WTC11 (cell line): ENCODE data around the gene TBX2. TPM values are rescaled to one million over a fixed set of nuclear protein-coding genes. Genes with fewer than 3 reads are reported as not detected.

ENCODE experiments used
- ATAC-seq: fragments of 200-7000 bp; cut with Tn5 transposase; 2 replicates; pipeline ENCODE4 v1.10.0; 2021; ENCODE audit warnings: mild to moderate bottlenecking, moderate library complexity
- CTCF ChIA-PET: fragments of 300-600 bp; sonication (Branson Sonifier 250); formaldehyde crosslinking; loops from one replicate; lab custom pipeline; 2021; ENCODE audit warnings: antibody characterized with exemption; lab: Charles Lee
- POLR2A ChIA-PET: fragments of 350-600 bp; sonication (Branson Sonifier 250); formaldehyde crosslinking; loops from one replicate; lab custom pipeline; 2021; ENCODE audit warnings: antibody characterized with exemption; lab: Charles Lee
- DNase-seq: peaks from one replicate; pipeline ENCODE4 v3.0.0; 2021; ENCODE audit warnings: low spot score
- H3K27ac Mint-ChIP-seq: 2 replicates; pipeline ENCODE4 v1.8.0; 2021; ENCODE audit warnings: mixed read lengths
- H3K27me3 Mint-ChIP-seq: 2 replicates; pipeline ENCODE4 v1.8.0; 2021; ENCODE audit warnings: low read depth, mild to moderate bottlenecking, moderate library complexity, mixed read lengths
- H3K36me3 Mint-ChIP-seq: 2 replicates; pipeline ENCODE4 v1.8.0; 2021; ENCODE audit warnings: mixed read lengths
- H3K4me1 Mint-ChIP-seq: 2 replicates; pipeline ENCODE4 v1.8.0; 2022; ENCODE audit warnings: mixed read lengths
- H3K4me3 Mint-ChIP-seq: 2 replicates; pipeline ENCODE4 v1.8.0; 2021; ENCODE audit warnings: mild to moderate bottlenecking, moderate library complexity, mixed read lengths
- H3K9me3 Mint-ChIP-seq: 2 replicates; pipeline ENCODE4 v1.8.0; 2021; ENCODE audit warnings: mixed read lengths
- ATF6 ChIP-seq: sonication (generic); formaldehyde crosslinking; IDR thresholded peaks from 2 replicates; pipeline ENCODE4 v1.8.1; 2023; ENCODE audit warnings: mild to moderate bottlenecking, missing genetic modification reagents
- CBFB ChIP-seq: sonication (generic); formaldehyde crosslinking; IDR thresholded peaks from 2 replicates; pipeline ENCODE4 v1.8.1; 2022; ENCODE audit warnings: mild to moderate bottlenecking, low read depth, missing genetic modification reagents
- CTCF ChIP-seq: fragments of 200-600 bp; IDR thresholded peaks from 2 replicates; pipeline ENCODE4 v1.8.0; 2022; ENCODE audit warnings: antibody characterized with exemption
- E2F4 ChIP-seq: sonication (generic); formaldehyde crosslinking; IDR thresholded peaks from 2 replicates; pipeline ENCODE4 v1.8.1; 2022; ENCODE audit warnings: low read depth, mild to moderate bottlenecking, moderate library complexity, missing genetic modification reagents, borderline replicate concordance
- FOXP1 ChIP-seq: sonication (generic); formaldehyde crosslinking; IDR thresholded peaks from 2 replicates; pipeline ENCODE4 v1.8.0; 2022; ENCODE audit warnings: missing genetic modification reagents, mild to moderate bottlenecking, moderate library complexity, borderline replicate concordance
- GABPB1 ChIP-seq: sonication (generic); formaldehyde crosslinking; IDR thresholded peaks from 2 replicates; pipeline ENCODE4 v1.8.1; 2023; ENCODE audit warnings: mild to moderate bottlenecking, missing genetic modification reagents
- HMGXB4 ChIP-seq: sonication (generic); formaldehyde crosslinking; IDR thresholded peaks from 2 replicates; pipeline ENCODE4 v1.8.1; 2023; ENCODE audit warnings: mild to moderate bottlenecking, moderate library complexity, missing genetic modification reagents
- IRF2 ChIP-seq: sonication (generic); formaldehyde crosslinking; IDR thresholded peaks from 2 replicates; pipeline ENCODE4 v1.8.0; 2022; ENCODE audit warnings: low read depth, missing genetic modification reagents, borderline replicate concordance
- JUN ChIP-seq: sonication (generic); formaldehyde crosslinking; IDR thresholded peaks from 2 replicates; pipeline ENCODE4 v1.8.0; 2023; ENCODE audit warnings: mild to moderate bottlenecking, missing genetic modification reagents
- MXD4 ChIP-seq: fragments of 250-450 bp; sonication (Bioruptor Pico); IDR thresholded peaks from 2 replicates; pipeline ENCODE4 v1.8.0; 2021; ENCODE audit warnings: mild to moderate bottlenecking, moderate library complexity, borderline replicate concordance
- NFYB ChIP-seq: sonication (generic); formaldehyde crosslinking; conservative IDR thresholded peaks from 2 replicates; pipeline ENCODE4 v1.8.0; 2022; ENCODE audit warnings: low read depth, missing genetic modification reagents
- NR3C1 ChIP-seq: sonication (generic); formaldehyde crosslinking; conservative IDR thresholded peaks from 2 replicates; pipeline ENCODE4 v1.8.1; 2023; ENCODE audit warnings: low read depth, mild to moderate bottlenecking, missing genetic modification reagents
- PRDM15 ChIP-seq: sonication (generic); formaldehyde crosslinking; IDR thresholded peaks from 2 replicates; pipeline ENCODE4 v1.8.0; 2022; ENCODE audit warnings: missing genetic modification reagents
- RORB ChIP-seq: fragments of 250-450 bp; sonication (Bioruptor Pico); IDR thresholded peaks from 2 replicates; pipeline ENCODE4 v1.9.0; 2021; ENCODE audit warnings: mild to moderate bottlenecking
- ZNF396 ChIP-seq: fragments of 250-450 bp; sonication (Bioruptor Pico); IDR thresholded peaks from 2 replicates; pipeline ENCODE4 v1.8.0; 2021; ENCODE audit warnings: mild to moderate bottlenecking, moderate library complexity, borderline replicate concordance
- total RNA-seq: library from RNA; stranded (reverse); gene quantifications from 3 replicates; pipeline ENCODE4 v1.2.3, GENCODE V29; 2021

The TBX2 gene
- total RNA-seq, 1 experiment from 2014 or later, result 0.09 TPM

GRCh38 chr17:61366715-61367413 is 32.8 kb upstream of the TBX2 start:
- ATAC-seq (no peak), DNase-seq (no peak)
- POLR2A ChIA-PET, result interaction anchor here (0.6 kb wide), 1 partner anchor 43 kb away, joined by 3 read pairs; no protein-coding TSS in a partner anchor
- Mint-ChIP-seq H3K36me3 (no peaks in the 10 kb centered on the region), H3K4me1 (peaks cover under 1% of the 10 kb centered on the region; the same call in 1 of the 2 replicates), H3K4me3 (no peak overlapping the region), H3K27me3 (no peaks in the 10 kb centered on the region), H3K9me3 (no peaks in the 10 kb centered on the region), H3K27ac (no peak overlapping the region)
- CTCF ChIA-PET, result interaction anchor here (0.6 kb wide), 1 partner anchor 631 kb away, joined by 3 read pairs; no protein-coding TSS in a partner anchor
- peak; percentile 92 for TF ChIP-seq GABPB1 (CRISPR knock-in tag)
- TF ChIP-seq CTCF, result no peak

GRCh38 chr17:61368049-61368831 is 31.4 kb upstream of the TBX2 start:
- H3K9me3 Mint-ChIP-seq, result no peaks in the 10 kb centered on the region
- DNase-seq (no peak), ATAC-seq (no peak)
- no peak overlapping the region for H3K4me3 Mint-ChIP-seq
- H3K27ac Mint-ChIP-seq, result no peak overlapping the region
- H3K36me3 Mint-ChIP-seq, result no peaks in the 10 kb centered on the region
- POLR2A ChIA-PET, result no interaction called here
- CTCF ChIA-PET, result interaction anchor here (0.8 kb wide), 1 partner anchor 9 kb away, joined by 3 read pairs; no protein-coding TSS in a partner anchor
- peaks cover 6% of the 10 kb centered on the region for H3K4me1 Mint-ChIP-seq
- no peaks in the 10 kb centered on the region for H3K27me3 Mint-ChIP-seq
- TF ChIP-seq FOXP1 (CRISPR knock-in tag) (no peak), RORB (CRISPR knock-in tag) (no peak), IRF2 (CRISPR knock-in tag) (no peak), JUN (CRISPR knock-in tag) (no peak), ATF6 (no peak)

- ChIA-PET POLR2A (no interaction called here), CTCF (interaction anchor here (0.6 to 0.8 kb wide), 3 partner anchors 10 to 1429 kb away, joined by 3 to 5 read pairs (median 3); no protein-coding TSS in a partner anchor)
- DNase-seq (no peak), ATAC-seq (no peak)
- Mint-ChIP-seq H3K27ac (no peak overlapping the region), H3K9me3 (no peaks in the 10 kb centered on the region), H3K4me1 (peaks cover 6% of the 10 kb centered on the region), H3K4me3 (no peak overlapping the region), H3K27me3 (no peaks in the 10 kb centered on the region), H3K36me3 (no peaks in the 10 kb centered on the region)
- TF ChIP-seq CBFB, result no peak
- TF ChIP-seq HMGXB4 (CRISPR knock-in tag), result no peak
- no peak for TF ChIP-seq NR3C1 (CRISPR knock-in tag)
Observed at GRCh38 chr17:61368832-61369450, 30.7 kb upstream of the TBX2 start.

GRCh38 chr17:61369751-61370150 is 29.9 kb upstream of the TBX2 start:
- no peaks in the 10 kb centered on the region for H3K36me3 Mint-ChIP-seq
- no peak overlapping the region for H3K27ac Mint-ChIP-seq
- ChIA-PET CTCF (interaction anchor here (0.6 to 0.7 kb wide), 2 partner anchors 27 to 1430 kb away, joined by 3 to 5 read pairs; no protein-coding TSS in a partner anchor), POLR2A (no interaction called here)
- H3K9me3 Mint-ChIP-seq, result no peaks in the 10 kb centered on the region
- H3K4me3 Mint-ChIP-seq, result no peak overlapping the region
- no peaks in the 10 kb centered on the region for H3K27me3 Mint-ChIP-seq
- ATAC-seq, result no peak
- H3K4me1 Mint-ChIP-seq, result peaks cover 6% of the 10 kb centered on the region
- DNase-seq, result no peak
- TF ChIP-seq E2F4 (no peak), PRDM15 (no peak), NR3C1 (CRISPR knock-in tag) (no peak), MXD4 (CRISPR knock-in tag) (no peak), ZNF396 (CRISPR knock-in tag) (no peak), NFYB (CRISPR knock-in tag) (no peak)
